ENCODE measurements around the gene SLFN13.
"Not testable (repeated sequence)": the region's sequence is repeated elsewhere in the genome, so short reads cannot be mapped to it uniquely, and the experiment has no call there.

DNA sequence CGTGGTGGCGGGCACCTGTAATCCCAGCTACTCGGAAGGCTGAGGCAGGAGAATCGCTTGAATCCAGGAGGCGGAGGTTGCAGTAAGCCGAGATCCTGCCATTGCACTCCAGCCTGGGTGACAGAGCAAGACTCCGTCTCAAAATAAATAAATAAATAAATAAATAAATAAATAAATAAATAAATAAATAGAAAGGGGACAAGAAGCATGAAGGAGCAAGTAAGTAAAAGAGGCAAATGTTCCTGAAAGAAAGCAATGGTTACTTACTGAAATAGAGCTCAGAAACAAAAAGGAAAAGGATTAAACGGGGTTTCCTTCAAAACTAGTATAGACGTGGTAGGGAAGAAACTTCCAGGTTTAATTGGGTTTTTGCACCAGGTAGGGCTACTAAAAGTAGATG lies 27.5 kb downstream of the SLFN13 start:
- TF ChIP-seq, protein P1, sequence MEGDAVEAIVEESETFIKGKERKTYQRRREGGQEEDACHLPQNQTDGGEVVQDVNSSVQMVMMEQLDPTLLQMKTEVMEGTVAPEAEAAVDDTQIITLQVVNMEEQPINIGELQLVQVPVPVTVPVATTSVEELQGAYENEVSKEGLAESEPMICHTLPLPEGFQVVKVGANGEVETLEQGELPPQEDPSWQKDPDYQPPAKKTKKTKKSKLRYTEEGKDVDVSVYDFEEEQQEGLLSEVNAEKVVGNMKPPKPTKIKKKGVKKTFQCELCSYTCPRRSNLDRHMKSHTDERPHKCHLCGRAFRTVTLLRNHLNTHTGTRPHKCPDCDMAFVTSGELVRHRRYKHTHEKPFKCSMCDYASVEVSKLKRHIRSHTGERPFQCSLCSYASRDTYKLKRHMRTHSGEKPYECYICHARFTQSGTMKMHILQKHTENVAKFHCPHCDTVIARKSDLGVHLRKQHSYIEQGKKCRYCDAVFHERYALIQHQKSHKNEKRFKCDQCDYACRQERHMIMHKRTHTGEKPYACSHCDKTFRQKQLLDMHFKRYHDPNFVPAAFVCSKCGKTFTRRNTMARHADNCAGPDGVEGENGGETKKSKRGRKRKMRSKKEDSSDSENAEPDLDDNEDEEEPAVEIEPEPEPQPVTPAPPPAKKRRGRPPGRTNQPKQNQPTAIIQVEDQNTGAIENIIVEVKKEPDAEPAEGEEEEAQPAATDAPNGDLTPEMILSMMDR (IDR thresholded peaks at IDR 0.05; ENCODE audit: insufficient read depth, low read depth, low read length), result not testable (repeated sequence)
- not testable (repeated sequence) for TF ChIP-seq EZH2 (IDR thresholded peaks at IDR 0.05; ENCODE audit: insufficient read depth, low read length)
